HG03025 (cell line): ENCODE results near the gene CDH7.

Experiments
- ATAC-seq: cut with Tn5 transposase; IDR thresholded peaks from one replicate; pipeline ENCODE4 v1.9.1; 2021; ENCODE audit warnings: mild to moderate bottlenecking, moderate library complexity; ENCODE audit not compliant: unreplicated experiment, low FRiP score

The CDH7 gene

DNA sequence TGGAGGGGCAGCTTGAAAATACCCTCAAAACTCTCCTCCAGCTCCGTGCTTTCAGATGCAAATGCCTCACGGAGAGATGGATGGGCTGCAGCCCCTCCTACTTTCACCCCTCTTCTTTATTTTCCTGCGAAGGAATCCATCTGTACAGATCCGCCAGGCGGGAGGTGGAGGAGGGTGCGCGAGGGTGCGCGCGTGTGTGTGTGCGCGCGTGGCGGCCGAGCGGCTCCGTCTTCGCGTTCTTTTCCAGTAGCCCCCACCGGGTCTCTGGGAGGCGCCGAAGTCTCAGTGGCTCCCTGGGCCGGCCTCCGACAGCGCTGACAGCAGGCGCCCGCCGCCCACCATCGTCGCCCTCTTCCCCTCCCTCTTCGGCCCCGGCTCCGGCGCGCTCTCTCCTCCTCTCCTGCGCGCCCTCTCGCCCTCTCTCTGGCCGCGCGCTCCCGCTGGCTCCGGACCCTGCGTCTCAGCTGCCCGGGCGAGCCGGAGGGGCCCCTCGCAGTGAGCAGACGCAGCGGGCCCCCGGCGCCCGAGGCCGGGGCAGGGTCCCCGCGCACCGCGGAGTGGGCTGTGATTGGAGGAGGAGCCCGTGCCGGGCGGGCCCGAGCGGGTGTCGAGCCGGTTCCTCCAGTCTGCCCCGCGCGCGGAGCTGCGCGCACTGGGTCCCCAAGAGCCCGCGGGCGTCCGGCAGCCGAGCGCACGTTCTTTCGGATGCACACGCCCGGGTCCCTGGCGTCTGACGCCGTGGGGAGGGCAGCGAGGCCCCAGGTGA lies at the start of gene CDH7:
Gene CDH7 (plus strand): TSS at position 624 of the 766 bp plus-strand sequence. CDS start 11,831 bp downstream, outside the sequence.
- no peak for ATAC-seq

- no peak for ATAC-seq
These were observed 46.8 kb upstream of the CDH7 start for GRCh38 chr18:65704046-65704445.

GRCh38 chr18:65706646-65707045 lies 44.2 kb upstream of the CDH7 start:
- ATAC-seq, result no peak

DNA sequence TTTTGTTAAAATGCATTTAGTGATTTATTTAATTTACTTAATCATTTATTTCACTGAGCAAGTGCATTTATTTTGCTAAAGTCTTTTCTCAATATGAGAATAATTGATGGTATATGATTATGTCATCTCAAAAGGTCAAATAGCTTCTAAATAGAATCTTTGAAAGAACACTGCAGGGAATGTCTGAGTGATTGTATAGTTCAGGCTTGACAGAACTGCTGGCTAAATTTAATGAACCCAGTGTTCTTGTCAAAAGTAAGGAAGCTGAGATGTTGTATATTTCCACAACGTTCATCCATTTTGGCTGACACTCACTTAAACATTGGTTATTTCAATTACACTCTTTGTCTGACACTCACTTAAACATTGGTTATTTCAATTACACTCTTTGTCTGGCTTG lies 39.3 kb upstream of the CDH7 start:
- no peak for ATAC-seq

- ATAC-seq, result no peak
These were observed 29.2 kb upstream of the CDH7 start for GRCh38 chr18:65721619-65722018.

GRCh38 chr18:65725251-65726050 lies 25.4 kb upstream of the CDH7 start:
- no peak for ATAC-seq

GRCh38 chr18:65735155-65735554 lies 15.7 kb upstream of the CDH7 start:
- no peak for ATAC-seq

DNA sequence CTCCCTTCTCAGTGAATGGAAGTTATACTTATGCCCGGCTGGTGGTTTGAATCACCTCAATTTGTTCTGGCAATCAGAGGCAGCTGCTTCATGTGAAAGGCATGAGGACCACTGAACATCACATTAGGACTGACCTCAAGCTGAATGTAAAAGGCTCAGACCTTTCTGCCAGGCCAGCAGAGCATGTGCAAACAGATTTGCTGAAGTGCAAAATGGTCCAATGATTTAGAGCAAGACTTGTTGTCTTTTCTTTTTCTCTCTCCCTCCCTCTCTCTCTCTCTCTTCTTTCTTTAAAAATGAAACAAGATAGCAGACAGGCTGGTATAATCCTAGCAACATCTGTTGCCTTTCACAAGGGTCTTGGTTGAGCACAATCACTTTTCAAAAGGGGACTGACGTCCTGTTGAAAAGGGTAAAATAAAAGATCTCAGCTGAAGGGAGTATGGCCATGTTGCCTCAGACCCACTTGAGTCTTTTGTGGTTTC lies 13.3 kb upstream of the CDH7 start:
- no peak for ATAC-seq

GRCh38 chr18:65746936-65747335 lies 3.9 kb upstream of the CDH7 start:
- ATAC-seq, result no peak

DNA sequence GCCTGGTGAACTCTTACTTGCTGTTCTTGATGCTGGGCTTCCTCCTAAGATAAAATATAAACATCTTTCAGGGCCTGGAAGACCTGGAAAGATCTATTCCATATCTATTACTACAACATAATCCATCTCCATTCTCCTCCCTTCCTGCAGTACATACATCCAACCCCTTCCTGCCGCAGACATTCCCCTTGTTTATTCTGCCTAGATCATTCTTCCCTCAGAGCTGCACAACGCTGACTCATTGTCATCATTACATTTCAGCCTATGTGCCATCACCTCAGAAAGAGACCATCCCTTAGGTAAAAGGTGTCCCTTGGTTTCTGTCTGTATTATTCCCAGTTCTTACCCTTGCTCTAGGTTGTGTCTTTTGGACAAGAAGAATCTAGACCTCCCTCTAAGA lies 2.5 kb upstream of the CDH7 start:
- no peak for ATAC-seq

GRCh38 chr18:65749841-65750240 lies 971 bp upstream of the CDH7 start:
- no peak for ATAC-seq

- ATAC-seq, result no peak
These were observed 608 bp downstream of the CDH7 start for GRCh38 chr18:65751155-65752085.

GRCh38 chr18:65752625-65753325 lies 2.0 kb downstream of the CDH7 start:
- ATAC-seq, result no peak

- ATAC-seq, result no peak
These were observed 2.7 kb downstream of the CDH7 start for GRCh38 chr18:65753520-65753919.

DNA sequence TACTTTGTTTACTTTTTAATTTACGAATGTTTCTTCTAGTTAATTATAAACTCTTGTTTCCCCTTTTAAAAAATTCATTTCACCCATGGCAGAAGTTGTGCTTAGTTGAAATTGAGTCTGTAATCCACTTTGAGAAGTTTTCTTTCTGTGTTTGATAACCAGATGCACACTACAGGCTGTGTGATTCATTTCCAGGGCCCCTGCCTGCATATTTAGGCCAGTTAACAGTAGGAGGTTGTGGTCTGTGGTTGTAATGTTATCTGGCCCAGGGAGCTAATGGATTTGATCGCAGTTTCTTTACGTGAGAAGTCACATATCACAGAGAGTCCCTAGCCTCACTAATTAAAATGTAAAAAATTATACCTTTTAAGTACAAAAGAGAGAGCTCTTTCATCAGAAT lies 3.3 kb downstream of the CDH7 start:
- ATAC-seq, result no peak

GRCh38 chr18:65755616-65756015 lies 4.8 kb downstream of the CDH7 start:
- ATAC-seq, result no peak

DNA sequence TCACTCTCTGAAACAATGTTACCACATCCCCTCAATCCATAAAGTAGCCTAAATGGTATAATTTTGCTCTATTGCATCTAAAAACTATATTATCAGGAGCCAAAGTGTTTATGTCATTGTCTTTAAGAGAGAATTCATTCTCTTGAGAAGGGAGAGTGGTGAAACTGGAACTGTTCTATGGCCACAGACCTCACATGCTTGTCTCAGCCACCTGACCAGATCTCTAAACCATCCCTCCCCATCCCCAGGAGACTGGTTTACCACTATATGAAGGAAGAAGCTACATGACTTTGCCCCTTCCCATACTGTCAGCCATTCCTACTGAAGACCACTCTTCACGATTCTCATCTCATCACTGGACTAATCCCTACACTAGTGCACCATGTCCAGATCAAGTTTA lies 9.6 kb downstream of the CDH7 start:
- no peak for ATAC-seq

- no peak for ATAC-seq
These were observed 11.0 kb downstream of the CDH7 start for GRCh38 chr18:65761636-65762295.

GRCh38 chr18:65762556-65762955 lies 11.7 kb downstream of the CDH7 start:
- no peak for ATAC-seq
